ENCODE measurements around the gene RNF182. TPM values are rescaled to one million over a fixed set of nuclear protein-coding genes. Genes with fewer than 3 reads are reported as not detected.
A peak's percentile ranks its signal among the peaks of the same experiment; 100 is the strongest.

The RNF182 gene
- total and polyA plus RNA-seq, 9 of the 15 experiments (the other 6 are each of a cell fraction or from before 2014, with no cell fraction given), result 12.8 to 22.8 (median 17.5) TPM

DNA sequence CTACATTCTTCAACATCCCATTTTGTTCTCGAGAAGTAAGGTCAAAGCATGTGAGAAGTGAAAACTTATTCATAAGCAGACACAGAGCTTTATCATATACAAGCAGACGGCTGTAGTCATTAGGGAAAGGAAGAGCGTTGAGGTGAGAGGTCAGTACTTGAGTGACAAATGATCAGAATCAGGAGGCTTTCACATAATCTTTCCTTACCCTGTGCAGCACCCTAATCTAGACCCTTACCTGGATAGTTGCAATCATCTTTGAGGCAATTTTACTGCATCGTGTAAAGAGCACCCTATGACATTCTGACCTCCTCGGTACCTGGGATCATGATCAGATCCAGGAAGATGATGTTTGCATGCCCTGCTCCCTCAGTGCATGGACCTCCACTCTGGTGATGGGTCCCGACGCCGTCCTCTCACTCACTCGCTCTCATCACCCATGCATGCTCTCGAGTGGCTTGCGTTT lies 62.7 kb downstream of the RNF182 start (continued):
- TF ChIP-seq, protein P1, sequence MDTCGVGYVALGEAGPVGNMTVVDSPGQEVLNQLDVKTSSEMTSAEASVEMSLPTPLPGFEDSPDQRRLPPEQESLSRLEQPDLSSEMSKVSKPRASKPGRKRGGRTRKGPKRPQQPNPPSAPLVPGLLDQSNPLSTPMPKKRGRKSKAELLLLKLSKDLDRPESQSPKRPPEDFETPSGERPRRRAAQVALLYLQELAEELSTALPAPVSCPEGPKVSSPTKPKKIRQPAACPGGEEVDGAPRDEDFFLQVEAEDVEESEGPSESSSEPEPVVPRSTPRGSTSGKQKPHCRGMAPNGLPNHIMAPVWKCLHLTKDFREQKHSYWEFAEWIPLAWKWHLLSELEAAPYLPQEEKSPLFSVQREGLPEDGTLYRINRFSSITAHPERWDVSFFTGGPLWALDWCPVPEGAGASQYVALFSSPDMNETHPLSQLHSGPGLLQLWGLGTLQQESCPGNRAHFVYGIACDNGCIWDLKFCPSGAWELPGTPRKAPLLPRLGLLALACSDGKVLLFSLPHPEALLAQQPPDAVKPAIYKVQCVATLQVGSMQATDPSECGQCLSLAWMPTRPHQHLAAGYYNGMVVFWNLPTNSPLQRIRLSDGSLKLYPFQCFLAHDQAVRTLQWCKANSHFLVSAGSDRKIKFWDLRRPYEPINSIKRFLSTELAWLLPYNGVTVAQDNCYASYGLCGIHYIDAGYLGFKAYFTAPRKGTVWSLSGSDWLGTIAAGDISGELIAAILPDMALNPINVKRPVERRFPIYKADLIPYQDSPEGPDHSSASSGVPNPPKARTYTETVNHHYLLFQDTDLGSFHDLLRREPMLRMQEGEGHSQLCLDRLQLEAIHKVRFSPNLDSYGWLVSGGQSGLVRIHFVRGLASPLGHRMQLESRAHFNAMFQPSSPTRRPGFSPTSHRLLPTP (IDR thresholded peaks at IDR 0.05; ENCODE audit: borderline replicate concordance, extremely low read depth, insufficient read length), result no peak
- TF ChIP-seq ZNF778 (CRISPR knock-in tag; IDR thresholded peaks at IDR 0.05) (no peak), ZNF324 (CRISPR knock-in tag; IDR thresholded peaks at IDR 0.05) (no peak), SIRT6 (IDR thresholded peaks at IDR 0.05; ENCODE audit: low read depth, low read length) (no peak), NR4A1 (CRISPR knock-in tag; IDR thresholded peaks at IDR 0.05) (no peak), NR4A1 (tag; IDR thresholded peaks at IDR 0.05) (0 out of 2 replicates have a peak, but pooled peaks have one; percentile 67), FOXA1 (IDR thresholded peaks at IDR 0.05; ENCODE audit: borderline replicate concordance) (no peak), ETV1 (tag; conservative IDR thresholded peaks at IDR 0.05; ENCODE audit: low read depth) (peak; percentile 68), NFE2 (IDR thresholded peaks at IDR 0.05; ENCODE audit: low read depth) (peak; percentile 34), LCOR (CRISPR knock-in tag; IDR thresholded peaks at IDR 0.05) (0 out of 2 replicates have a peak, but pooled peaks have one; percentile 46), XRCC3 (IDR thresholded peaks at IDR 0.05) (no peak), GATAD2A (IDR thresholded peaks at IDR 0.05) (peak; percentile 96), TRIM28 (IDR thresholded peaks at IDR 0.05) (no peak), TBL1XR1 (IDR thresholded peaks at IDR 0.05; ENCODE audit: low read length in 2 of 2) (peak; percentile 17 to 84; a peak in 2 of 4 replicates)
- TF ChIP-seq, protein P2, sequence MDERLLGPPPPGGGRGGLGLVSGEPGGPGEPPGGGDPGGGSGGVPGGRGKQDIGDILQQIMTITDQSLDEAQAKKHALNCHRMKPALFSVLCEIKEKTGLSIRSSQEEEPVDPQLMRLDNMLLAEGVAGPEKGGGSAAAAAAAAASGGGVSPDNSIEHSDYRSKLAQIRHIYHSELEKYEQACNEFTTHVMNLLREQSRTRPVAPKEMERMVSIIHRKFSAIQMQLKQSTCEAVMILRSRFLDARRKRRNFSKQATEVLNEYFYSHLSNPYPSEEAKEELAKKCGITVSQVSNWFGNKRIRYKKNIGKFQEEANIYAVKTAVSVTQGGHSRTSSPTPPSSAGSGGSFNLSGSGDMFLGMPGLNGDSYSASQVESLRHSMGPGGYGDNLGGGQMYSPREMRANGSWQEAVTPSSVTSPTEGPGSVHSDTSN (CRISPR knock-in tag; IDR thresholded peaks at IDR 0.05; ENCODE audit: low read depth), result no peak
- TF ChIP-seq, protein P2 (tag; conservative IDR thresholded peaks at IDR 0.05; ENCODE audit: low read depth), result peak; percentile 90
- TF ChIP-seq, protein P3, sequence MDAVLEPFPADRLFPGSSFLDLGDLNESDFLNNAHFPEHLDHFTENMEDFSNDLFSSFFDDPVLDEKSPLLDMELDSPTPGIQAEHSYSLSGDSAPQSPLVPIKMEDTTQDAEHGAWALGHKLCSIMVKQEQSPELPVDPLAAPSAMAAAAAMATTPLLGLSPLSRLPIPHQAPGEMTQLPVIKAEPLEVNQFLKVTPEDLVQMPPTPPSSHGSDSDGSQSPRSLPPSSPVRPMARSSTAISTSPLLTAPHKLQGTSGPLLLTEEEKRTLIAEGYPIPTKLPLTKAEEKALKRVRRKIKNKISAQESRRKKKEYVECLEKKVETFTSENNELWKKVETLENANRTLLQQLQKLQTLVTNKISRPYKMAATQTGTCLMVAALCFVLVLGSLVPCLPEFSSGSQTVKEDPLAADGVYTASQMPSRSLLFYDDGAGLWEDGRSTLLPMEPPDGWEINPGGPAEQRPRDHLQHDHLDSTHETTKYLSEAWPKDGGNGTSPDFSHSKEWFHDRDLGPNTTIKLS (IDR thresholded peaks at IDR 0.05; ENCODE audit: borderline replicate concordance, low read depth), result no peak
- TF ChIP-seq, protein P4, sequence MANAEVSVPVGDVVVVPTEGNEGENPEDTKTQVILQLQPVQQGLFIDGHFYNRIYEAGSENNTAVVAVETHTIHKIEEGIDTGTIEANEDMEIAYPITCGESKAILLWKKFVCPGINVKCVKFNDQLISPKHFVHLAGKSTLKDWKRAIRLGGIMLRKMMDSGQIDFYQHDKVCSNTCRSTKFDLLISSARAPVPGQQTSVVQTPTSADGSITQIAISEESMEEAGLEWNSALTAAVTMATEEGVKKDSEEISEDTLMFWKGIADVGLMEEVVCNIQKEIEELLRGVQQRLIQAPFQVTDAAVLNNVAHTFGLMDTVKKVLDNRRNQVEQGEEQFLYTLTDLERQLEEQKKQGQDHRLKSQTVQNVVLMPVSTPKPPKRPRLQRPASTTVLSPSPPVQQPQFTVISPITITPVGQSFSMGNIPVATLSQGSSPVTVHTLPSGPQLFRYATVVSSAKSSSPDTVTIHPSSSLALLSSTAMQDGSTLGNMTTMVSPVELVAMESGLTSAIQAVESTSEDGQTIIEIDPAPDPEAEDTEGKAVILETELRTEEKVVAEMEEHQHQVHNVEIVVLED (CRISPR knock-in tag; IDR thresholded peaks at IDR 0.05), result no peak
- TF ChIP-seq, protein P5, sequence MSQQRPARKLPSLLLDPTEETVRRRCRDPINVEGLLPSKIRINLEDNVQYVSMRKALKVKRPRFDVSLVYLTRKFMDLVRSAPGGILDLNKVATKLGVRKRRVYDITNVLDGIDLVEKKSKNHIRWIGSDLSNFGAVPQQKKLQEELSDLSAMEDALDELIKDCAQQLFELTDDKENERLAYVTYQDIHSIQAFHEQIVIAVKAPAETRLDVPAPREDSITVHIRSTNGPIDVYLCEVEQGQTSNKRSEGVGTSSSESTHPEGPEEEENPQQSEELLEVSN (IDR thresholded peaks at IDR 0.05; ENCODE audit: borderline replicate concordance in 1 of 2, extremely low read depth in 1 of 2, insufficient read depth in 1 of 2, insufficient read length in 1 of 2, low read depth in 1 of 2, low read length in 1 of 2, poor library complexity in 1 of 2, severe bottlenecking in 1 of 2), result peak in 1 of 2 experiments; percentile 43
